Stomach (tissue), 4 donors: ENCODE data around the gene PARD3.

Experiments
- CTCF ChIP-seq, 7 experiments: fragments of 450-650 bp in 4 of 7; fragments of 200-600 bp in 3 of 7; sonication (generic) in 3 of 7; IDR thresholded peaks; one replicate each; pipeline ENCODE4 v1.5.1; 2016 to 2019; ENCODE audit warnings: antibody characterized with exemption in 7 of 7, control low read depth in 2 of 7, mild to moderate bottlenecking in 1 of 7
- POLR2A ChIP-seq, 4 donors: fragments of 450-650 bp; IDR thresholded peaks; one replicate each; pipeline ENCODE4 v1.6.1; 2016; ENCODE audit warnings: antibody characterized with exemption in 4 of 4, control low read depth in 2 of 4, mild to moderate bottlenecking in 1 of 4, moderate library complexity in 1 of 4

- TF ChIP-seq CTCF (IDR thresholded peaks at IDR 0.05) (no peak), POLR2A (IDR thresholded peaks at IDR 0.05) (no peak)
These were observed 340.4 kb downstream of the PARD3 start for GRCh38 chr10:34474555-34475273.
